HEK293T (cell line): ENCODE results near the gene C1orf167.

Experiments used
- PKNOX1 ChIP-seq: fragments of 450-650 bp; IDR thresholded peaks from 2 replicates; pipeline ENCODE4 v1.6.1; 2016
- SP1 ChIP-seq: fragments of 450-650 bp; IDR thresholded peaks from 2 replicates; pipeline ENCODE4 v1.6.1; 2017
- SUZ12 ChIP-seq: fragments of 450-650 bp; IDR thresholded peaks from 2 replicates; pipeline ENCODE4 v1.6.1; 2016; ENCODE audit warnings: mild to moderate bottlenecking

GRCh38 chr1:11793819-11794218, 31.8 kb downstream of the C1orf167 start:
- TF ChIP-seq SP1 (no peak), SUZ12 (no peak), PKNOX1 (no peak)
